NCI-H2196 treated with DMSO at 0.1 percent for 48 hours (cell line): ENCODE data around the gene SAA2.
"Not testable (repeated sequence)": the region's sequence is repeated elsewhere in the genome, so short reads cannot be mapped to it uniquely, and the experiment has no call there.

ENCODE experiments used
- DNase-seq: peaks from one replicate; lab custom pipeline; 2025; ENCODE audit not compliant: unreplicated experiment; lab: John Stamatoyannopoulos, UW

SAA2 gene

DNA sequence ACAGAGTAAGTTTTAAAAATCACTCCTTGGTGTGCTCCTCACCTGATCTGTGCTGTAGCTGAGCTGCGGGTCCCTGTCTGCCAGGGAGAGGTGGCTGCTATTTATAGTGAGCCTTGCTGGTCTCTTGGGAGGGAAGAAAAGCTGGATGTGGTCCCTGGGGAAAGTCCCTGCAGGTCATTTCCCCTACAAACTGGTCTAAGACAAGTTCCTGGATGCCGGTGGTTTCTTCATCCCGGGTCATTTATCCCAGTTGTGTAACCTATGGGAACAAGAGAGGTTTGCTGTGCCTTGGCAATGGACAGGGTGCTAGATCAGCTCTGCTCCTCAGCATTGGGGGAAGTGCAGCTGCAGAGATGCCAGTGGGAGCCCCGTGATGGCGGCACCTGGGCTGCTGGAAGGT is at the start of gene SAA2:
Gene SAA2, minus strand, starts transcription at position 108 of the 400 bp plus-strand sequence. CDS start 657 bp downstream, outside the sequence.
- DNase-seq = no peak

DNA sequence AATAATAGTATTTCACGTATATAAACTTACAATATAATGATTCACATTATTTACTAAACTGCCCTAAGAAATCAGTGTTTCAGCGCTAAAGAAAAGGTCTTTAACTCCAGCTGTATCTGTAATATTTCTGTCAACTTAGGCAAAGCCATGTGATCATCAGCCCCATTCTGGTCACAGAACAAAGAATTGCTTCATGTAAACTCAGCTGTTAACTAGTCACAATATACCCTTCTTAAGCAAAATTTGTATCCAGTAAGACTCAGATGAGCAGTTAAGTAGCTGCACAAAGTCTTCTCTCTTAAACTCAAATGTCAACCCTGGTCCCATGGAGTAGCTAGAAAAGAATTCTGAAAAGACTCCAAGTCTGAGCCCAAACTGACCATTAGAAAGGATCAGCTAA is 46.8 kb upstream of the SAA2 start:
- DNase-seq = no peak

DNA sequence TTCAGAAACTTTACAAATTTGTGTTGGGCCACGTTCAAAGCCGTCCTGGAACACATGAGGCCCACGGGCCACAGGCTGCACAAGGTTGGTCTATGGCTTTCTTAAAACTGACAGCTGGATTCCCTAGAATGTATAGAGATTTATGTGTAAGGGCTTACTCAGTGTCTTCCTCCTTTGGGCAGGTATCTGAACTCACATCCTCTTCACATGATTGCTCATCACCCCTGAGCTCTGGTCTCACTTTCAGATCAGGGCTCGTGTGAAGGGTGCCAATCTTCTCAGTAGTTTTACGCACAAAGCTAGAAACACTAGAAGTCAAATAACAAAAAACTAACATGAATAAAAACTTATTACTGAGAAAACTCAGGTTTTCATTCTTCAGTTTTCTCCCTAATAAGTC is 46.4 kb upstream of the SAA2 start:
- DNase-seq = no peak

DNA sequence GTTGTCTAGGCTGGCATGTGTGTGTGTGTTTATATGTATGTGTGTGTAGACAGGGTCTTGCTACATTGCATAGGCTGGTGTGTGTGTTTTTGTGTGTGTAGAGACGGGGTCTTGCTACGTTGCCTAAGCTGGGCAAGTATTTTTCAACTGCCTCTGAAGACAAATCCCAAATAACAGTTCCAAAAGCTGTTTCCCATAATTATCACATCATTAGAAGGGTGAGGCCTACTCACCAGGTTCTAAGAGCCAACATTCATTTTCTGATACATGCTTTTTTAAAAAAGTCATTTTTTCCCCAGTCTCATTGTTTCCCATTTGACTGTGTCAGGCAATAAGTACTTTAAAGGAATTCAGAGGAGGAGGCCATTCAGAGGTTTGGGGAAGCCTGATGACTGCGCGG is 40.4 kb upstream of the SAA2 start:
- no peak for DNase-seq

DNA sequence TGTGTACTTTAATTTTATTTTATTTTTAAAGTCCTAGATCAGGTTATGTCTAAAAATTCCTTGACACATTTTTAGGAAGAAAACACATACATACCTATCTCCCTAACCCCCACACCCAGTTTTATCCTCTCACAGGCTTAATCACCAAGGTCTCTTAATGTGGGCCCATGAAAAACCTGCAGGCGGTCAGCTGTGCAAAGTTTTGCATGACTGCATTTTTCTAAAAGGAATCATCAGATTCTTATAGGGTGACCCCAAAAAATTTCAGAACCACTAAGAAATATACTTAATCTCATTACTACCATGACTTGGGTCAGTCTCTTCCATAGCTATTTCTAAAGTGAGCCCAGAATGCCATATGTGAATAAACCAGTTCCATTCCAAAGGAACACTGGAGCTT is 37.4 kb upstream of the SAA2 start:
- DNase-seq = no peak

DNA sequence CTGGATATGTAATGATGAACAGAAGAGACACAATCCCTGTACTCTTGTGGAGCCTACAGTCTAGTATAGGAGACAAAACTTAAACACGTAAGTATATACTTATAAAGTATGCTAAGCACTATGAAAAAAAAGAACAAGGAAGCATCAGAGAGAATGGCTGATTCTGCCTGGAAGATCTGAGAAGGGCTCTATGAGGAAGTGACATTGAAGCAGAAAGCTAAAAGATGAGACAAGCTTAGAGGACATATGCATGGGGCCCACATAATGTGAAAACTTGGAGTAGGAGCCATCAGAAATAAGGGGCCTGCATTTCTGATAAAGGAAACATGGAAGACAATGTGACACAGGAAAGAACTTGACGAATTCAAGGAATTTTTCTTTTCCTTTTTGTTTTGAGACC is 34.2 kb upstream of the SAA2 start:
- DNase-seq = no peak

DNA sequence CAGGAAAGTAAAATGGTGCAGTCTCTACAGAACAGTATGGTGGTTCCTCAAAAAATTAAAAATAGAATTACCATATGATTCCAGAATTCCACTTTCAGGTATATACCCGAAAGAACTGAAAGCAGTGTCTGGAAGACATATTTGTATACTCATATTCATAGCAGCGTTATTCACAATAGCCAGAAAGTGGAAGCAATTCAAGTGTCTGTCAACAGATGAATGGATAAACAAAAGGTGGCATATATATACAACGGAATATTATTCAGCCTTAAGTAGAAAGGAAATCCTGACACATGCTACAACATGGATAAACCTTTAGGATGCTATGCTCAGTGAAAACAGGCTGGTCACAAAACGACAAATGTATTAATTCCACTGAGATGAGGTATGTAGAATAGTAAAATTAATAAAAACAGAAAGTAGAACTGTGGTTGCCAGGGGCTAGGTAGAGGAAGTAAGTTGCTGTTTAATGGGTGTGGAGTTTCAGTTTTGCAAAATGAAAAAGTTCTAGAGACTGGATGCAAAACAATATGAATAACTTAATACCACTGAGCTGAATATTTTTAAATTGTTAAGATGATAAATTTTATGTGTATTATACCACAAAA is 32.1 kb upstream of the SAA2 start:
- DNase-seq = no peak

DNA sequence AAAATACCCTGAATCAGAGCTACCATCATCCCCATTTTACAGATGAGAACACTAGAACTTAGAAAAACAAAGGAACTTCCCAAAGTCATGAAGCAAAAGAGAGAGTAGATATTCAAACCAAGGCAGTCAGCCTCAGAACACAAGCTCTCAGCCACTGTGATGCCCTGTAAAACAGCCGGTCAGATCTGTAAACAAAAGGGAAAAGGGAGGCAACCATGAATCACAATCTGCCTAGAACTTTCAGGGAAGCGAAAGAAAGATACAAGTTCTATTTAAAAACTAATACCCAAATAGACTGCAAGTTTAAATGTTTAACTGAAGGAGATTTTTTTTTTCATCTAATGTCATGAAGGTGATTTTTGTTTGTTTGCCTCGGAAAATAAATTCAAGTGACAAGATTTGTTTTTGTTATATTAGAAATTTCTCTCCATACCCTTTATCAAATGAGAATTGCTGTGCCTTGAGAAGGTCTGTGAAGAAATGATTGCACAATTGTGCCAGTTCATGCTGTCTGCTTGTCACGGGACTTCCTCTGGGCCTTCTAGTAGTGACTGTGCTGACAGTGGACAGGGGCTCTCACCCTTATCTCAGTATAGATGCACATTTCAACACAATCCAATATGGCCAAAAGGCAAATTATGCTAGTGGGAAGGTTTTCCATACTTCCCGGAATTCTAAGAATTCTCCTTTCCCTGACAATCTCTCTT is 29.2 kb upstream of the SAA2 start:
- no peak for DNase-seq

DNA sequence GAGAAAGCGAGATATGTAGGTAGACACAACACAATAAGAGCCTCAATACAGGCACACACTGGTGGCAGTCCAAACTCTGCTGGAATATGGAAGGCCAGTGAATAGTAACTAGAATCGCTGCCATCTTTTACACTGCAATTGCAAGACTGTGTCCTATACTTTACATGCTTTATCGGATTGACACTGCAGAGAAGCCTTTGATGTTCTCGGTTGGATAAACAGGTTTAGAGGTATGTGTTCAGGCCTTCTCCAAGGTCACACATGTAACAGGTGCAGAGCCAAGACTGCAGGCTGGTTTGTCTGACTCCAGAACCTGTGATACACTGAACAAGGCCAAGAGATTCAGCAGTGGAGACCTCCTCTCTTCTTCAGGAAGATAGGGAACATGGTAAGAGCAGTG is 22.7 kb upstream of the SAA2 start:
- DNase-seq = no peak

DNA sequence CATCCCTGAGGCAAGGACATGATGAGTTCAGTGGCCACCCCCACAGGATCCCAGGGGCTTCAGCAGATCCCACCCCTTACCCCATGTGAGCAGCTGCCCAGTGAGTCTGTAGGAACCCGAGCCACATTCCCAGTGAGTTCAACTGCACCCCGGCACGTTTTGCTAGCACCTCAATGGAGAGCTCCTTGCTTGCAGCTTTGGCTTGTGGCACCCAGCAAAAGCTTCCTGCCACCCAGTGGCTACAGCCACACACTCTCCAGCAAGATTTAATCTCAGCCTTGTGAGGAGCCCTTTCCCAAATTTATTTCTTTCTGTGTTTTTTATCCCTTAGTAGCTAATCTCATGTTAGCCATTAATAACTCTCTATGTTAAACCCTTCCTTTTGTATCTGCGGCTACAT is 21.6 kb upstream of the SAA2 start:
- DNase-seq = no peak

DNA sequence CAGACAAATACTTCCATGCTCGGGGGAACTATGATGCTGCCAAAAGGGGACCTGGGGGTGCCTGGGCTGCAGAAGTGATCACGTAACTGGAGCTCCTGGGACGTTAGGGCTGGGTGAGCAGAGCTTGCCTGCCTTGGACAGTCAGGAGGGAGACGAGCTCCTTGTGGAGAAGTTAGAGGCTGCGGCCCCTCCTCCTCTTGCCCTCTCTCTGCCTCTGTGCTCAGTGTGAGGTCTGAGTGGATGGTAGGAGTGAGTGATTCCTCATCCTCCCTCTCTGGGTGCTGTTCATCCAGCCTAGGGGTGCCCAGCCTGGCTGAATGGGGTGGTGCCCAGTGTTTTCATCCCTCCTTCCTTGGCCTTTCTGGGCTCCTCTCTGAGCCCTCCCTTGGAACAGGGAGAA is 20.8 kb upstream of the SAA2 start:
- DNase-seq = not testable (repeated sequence)

DNA sequence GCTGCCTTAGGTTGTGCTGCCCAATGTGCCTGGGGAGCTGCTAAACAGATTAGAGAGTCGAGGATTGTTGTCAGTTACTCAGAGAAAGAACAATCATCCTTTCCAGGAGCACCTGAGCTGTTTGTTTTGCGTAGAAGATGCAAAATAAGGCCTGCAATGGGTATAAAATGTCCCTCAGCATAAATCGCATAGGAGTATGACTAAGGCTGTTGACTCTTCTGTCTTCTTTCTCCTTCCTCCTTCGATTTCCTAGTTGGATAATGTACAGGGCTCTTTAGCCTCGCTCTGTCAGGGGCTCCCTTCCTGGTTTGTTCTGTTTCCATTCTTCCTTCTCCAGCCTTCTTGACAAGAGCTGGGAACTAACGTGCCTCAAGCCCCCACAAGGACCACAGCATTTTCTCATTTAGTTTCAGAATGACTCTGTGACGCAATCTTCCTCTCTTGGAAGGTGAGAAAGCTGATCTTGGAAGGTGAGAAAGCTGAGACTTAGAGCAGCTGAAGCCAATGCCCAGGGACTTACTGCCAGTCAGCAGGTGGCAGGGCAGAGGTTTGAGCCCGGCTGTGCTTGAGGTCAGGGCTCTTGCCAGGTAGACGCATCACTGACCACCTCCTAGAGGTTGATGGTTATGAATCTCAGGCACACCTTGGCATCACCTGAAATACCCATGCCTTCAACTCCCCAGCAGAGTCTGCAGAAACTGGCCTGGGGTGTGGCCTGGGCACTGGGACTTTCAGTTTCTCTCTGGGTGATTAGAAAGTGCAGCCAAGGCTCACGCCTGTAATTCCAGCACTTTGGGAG is 19.1 kb upstream of the SAA2 start:
- not testable (repeated sequence) for DNase-seq

DNA sequence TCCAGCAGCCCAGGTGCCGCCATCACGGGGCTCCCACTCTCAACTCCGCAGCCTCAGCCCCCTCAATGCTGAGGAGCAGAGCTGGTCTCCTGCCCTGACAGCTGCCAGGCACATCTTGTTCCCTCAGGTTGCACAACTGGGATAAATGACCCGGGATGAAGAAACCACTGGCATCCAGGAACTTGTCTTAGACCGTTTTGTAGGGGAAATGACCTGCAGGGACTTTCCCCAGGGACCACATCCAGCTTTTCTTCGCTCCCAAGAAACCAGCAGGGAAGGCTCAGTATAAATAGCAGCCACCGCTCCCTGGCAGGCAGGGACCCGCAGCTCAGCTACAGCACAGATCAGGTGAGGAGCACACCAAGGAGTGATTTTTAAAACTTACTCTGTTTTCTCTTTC is 17.5 kb upstream of the SAA2 start, which contains the start of gene SAA1:
Gene SAA1, plus strand, starts transcription at position 316 of the 400 bp plus-strand sequence. CDS start 624 bp downstream, outside the sequence.
- DNase-seq = no peak

DNA sequence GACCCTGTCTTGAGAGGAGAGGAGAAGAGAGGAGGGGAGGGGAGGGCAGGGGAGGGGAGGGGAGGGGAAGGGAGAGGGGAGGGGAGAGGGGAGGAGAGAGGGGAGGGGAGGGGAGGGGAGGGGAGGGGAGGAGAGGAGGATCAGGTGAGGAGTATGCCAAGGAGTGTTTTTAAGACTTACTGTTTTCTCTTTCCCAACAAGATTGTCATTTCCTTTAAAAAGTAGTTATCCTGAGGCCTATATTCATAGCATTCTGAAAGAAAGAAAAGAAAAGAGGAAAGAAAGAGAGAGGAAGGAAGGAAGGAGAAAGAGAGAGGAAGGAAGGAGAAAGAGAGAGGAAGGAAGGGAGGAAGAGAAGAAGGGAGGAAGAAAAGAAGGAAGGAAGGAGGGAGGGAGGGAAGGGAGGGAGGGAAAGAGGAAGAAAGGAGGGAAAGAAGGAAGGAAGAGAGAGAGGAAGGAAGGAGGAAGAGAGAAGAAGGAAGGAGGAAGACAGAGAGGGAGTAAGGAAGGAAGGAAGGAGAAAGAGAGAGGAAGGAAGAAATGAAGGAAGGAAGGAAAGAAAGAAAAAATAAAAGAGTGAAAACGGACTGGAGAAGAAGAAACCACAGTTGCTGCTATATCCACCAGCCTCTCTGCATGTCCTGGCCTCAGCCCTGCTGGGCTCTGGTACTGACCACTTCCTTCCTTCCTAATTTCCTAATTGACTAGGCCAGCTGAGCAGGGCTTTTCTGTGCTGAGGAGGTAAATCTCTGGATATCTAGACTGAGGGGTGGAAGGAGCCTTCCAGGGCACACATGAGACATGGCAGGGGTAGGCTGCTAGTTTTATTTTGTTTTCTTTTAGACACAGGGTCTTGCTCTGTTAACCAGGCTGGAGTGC is 16.4 kb upstream of the SAA2 start:
- no peak for DNase-seq

DNA sequence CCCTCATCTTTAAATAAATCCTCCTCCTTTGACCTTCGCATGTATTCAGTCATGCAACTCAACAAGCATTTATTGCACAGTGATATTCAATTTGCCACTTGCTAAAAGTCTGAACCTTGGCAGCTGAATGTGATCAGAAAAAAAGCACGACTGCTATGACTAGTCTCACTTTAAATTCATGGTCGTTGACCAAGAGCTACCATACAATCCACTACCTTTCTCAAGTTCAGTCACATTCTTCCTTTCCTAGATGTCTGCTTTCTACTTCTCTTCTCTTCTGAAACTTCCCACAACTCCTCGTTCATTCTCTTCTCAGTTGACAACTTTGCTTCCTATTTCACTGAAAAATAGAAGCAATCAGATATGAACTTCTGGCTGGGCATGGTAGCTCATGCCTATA is 15.6 kb upstream of the SAA2 start:
- no peak for DNase-seq

DNA sequence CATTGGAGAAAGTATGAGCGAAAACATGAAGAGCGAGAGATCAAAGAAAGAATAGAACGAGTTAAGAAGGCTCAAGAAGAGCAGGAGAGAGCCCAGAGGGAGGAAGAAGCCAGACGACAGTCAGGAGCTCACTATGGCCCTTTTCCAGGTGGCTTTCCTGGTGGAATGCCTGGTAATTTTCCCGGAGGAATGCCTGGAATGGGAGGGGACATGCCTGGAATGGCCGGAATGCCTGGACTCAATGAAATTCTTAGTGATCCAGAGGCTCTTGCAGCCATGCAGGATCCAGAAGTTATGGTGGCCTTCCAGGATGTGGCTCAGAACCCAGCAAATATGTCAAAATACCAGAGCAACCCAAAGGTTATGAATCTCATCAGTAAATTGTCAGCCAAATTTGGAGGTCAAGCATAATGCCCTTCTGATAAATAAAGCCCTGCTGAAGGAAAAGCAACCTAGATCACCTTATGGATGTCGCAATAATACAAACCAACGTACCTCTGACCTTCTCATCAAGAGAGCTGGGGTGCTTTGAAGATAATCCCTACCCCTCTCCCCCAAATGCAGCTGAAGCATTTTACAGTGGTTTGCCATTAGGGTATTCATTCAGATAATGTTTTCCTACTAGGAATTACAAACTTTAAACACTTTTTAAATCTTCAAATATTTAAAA is 14.3 kb upstream of the SAA2 start:
- DNase-seq = not testable (repeated sequence)

DNA sequence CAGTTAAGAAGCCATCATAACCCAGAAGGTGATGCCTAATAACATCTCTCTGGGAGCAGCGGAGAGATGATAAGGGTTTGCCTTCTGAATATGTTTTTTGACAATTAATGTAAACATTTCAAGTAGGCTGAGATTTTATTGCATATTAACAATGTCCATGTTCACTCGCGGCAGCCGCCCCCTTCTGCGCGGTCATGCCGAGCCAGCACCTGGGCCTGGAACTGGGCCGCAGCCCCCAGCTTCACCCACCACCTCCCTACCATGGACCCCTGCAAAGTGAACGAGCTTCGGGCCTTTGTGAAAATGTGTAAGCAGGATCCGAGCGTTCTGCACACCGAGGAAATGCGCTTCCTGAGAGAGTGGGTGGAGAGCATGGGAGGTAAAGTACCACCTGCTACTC is 13.3 kb upstream of the SAA2 start:
- no peak for DNase-seq

DNA sequence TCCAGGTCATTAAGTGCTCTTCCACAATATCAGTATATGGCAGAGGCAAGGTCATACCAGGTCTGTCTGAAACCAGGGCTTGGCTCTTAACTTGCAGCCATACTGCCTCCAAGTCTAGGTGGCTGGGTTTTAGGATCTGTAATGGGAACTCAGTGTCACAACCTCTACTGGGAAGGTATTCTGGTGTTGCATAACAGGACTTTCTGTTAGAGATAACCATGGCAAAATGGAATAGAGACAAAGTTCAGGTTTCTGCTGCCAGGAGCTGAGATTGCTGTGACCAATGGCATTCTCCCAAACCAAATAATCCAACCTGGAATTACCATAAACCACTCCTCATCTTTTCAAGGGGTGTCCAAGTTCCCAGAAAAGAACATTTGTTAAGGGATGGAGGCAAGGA is 10.8 kb upstream of the SAA2 start:
- DNase-seq = no peak

DNA sequence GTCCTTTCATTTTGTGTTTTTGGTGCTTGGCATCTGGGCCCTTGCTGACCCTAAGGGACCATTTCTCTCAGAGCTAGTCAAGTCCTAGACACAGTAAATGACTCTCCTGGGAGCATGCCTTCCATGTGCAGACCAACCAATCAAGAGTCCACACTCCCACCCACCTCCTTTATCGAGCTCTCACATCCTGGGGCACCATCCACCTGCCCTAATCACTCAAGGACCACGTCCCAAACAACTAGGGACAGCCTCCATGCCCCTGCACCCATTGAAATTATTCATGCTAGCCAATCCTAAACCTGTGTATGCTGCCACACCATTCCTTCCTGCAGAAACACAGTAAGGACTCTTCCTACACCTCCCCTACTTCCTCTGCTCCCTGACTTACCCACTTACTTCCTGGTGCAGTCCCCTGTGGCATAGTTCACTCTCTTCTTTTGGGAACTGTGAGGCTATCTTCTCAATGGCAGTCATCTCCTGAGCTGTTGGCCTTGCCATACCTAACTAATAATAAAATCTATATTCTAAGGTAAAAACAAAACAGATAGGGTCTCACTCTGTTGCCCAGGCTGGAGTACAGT is 6.4 kb upstream of the SAA2 start:
- no peak for DNase-seq

DNA sequence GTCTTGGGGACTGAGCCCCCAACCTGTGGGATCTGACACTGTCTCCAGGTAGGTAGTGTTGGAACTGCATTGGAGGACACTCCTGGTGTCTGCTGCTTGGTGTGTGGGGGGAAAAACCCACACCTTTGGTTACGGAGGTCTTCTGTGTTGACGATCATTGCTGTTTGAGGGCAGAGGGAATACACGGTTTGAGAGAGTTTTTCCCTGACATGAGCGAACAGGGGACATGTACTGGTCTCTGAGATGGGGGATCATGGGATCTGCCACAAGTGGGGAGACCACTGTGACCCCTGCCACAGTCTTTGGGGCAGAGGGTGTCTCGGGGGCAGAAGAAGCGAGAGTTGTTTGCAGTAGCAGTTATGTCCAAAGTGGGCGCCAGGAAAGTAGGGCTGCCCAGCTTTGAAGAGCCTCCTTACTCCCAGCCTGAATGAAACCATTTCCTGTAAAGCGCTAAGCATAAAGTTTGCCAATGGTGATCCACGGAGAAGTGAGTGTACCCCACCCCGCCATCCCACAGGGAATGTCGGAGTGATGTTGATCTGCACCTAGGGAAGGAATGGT is 5.4 kb upstream of the SAA2 start:
- DNase-seq = no peak
